Measurements from ENCODE around the gene SCNM1. TPM values are rescaled to one million over a fixed set of nuclear protein-coding genes. Genes with fewer than 3 reads are reported as not detected.

Gene SCNM1
- total RNA-seq (2014; rRNA removed; shearing (Covaris generic)) = 60.9 and 69.6 TPM in 2 replicates
- polyA plus RNA-seq (2015; cell fraction: cytosol; rRNA removed) = 19.5 and 23.3 TPM in 2 replicates
- 32.2 and 37.3 TPM in 2 replicates for polyA plus RNA-seq (2015; cell fraction: nucleus; rRNA removed)

- DNase-seq (ENCODE audit: low read depth) = peak; percentile 97
These were observed at the start of gene SCNM1, which contains the start of gene LYSMD1 for GRCh38 chr1:151165738-151166504. TSS of gene SCNM1 (plus strand) at chr1:151166144. CDS start at chr1:151166153, 9 bp downstream. TSS of gene LYSMD1 (minus strand) at chr1:151165902. CDS start at chr1:151165258, 644 bp downstream.

- DNase-seq (ENCODE audit: low read depth) = no peak
These were observed 41.1 kb upstream of the SCNM1 start for GRCh38 chr1:151124763-151125403.

GRCh38 chr1:151128800-151129199 is 37.1 kb upstream of the SCNM1 start:
- DNase-seq (ENCODE audit: low read depth) = no peak

GRCh38 chr1:151130987-151131586 is 34.9 kb upstream of the SCNM1 start:
- no peak for DNase-seq (ENCODE audit: low read depth)

GRCh38 chr1:151131701-151132334 is 34.1 kb upstream of the SCNM1 start:
- DNase-seq (ENCODE audit: low read depth) = no peak

- DNase-seq (ENCODE audit: low read depth) = no peak
These were observed 33.5 kb upstream of the SCNM1 start for GRCh38 chr1:151132335-151133017.

GRCh38 chr1:151133018-151133806 is 32.7 kb upstream of the SCNM1 start:
- no peak for DNase-seq (ENCODE audit: low read depth)

GRCh38 chr1:151134396-151134795 is 31.5 kb upstream of the SCNM1 start:
- no peak for DNase-seq (ENCODE audit: low read depth)

- DNase-seq (ENCODE audit: low read depth) = no peak
These were observed 31.0 kb upstream of the SCNM1 start for GRCh38 chr1:151134991-151135390.

GRCh38 chr1:151135433-151136385 is 30.2 kb upstream of the SCNM1 start:
- DNase-seq (ENCODE audit: low read depth) = no peak

GRCh38 chr1:151137789-151138188 is 28.2 kb upstream of the SCNM1 start:
- DNase-seq (ENCODE audit: low read depth) = no peak

GRCh38 chr1:151142411-151143056 is 23.4 kb upstream of the SCNM1 start:
- no peak for DNase-seq (ENCODE audit: low read depth)

GRCh38 chr1:151143057-151143435 is 22.9 kb upstream of the SCNM1 start:
- DNase-seq (ENCODE audit: low read depth) = no peak

GRCh38 chr1:151143986-151144385 is 22.0 kb upstream of the SCNM1 start:
- no peak for DNase-seq (ENCODE audit: low read depth)

- no peak for DNase-seq (ENCODE audit: low read depth)
These were observed 21.3 kb upstream of the SCNM1 start for GRCh38 chr1:151144474-151145303.

- DNase-seq (ENCODE audit: low read depth) = no peak
These were observed 20.5 kb upstream of the SCNM1 start for GRCh38 chr1:151145304-151146071.

- DNase-seq (ENCODE audit: low read depth) = no peak
These were observed 19.9 kb upstream of the SCNM1 start for GRCh38 chr1:151146072-151146411.
